ENCODE measurements around the gene FGF14. TPM values are rescaled to one million over a fixed set of nuclear protein-coding genes. Genes with fewer than 3 reads are reported as not detected.

Gene FGF14
- polyA plus RNA-seq, 1 donor (not counting 4 experiments of a cell fraction or from before 2014, with no cell fraction given): 0.09 TPM

GRCh38 chr13:101749584-101749983, 652.3 kb downstream of the FGF14 start:
- FAIRE-seq (no peak), DNase-seq (ENCODE audit: low read depth, low spot score) (no peak)
- Histone ChIP-seq H3K9ac (ENCODE audit: control insufficient read depth, extremely low read depth, insufficient read depth, low read length) (no peak overlapping the region), H3K27ac (ENCODE audit: control insufficient read depth, insufficient read depth, low read length) (no peak overlapping the region), H4K20me1 (ENCODE audit: control insufficient read depth, extremely low read depth, insufficient read depth, low read length) (no peaks in the 10 kb centered on the region), H3K36me3 (ENCODE audit: control insufficient read depth in 2 of 2, extremely low read depth in 1 of 2, insufficient read depth in 2 of 2, low read length in 2 of 2) (no peaks in the 10 kb centered on the region), H3K4me2 (ENCODE audit: control insufficient read depth, extremely low read depth, insufficient read depth, low read depth, low read length) (no peak overlapping the region), H3K27me3 (ENCODE audit: control insufficient read depth, extremely low read depth, insufficient read depth, low read length) (no peaks in the 10 kb centered on the region), H3K9me3 (ENCODE audit: control insufficient read depth, low read depth, low read length) (no peaks in the 10 kb centered on the region), H3K79me2 (ENCODE audit: control insufficient read depth, insufficient read depth, low read length) (no peaks in the 10 kb centered on the region), H3K4me1 (ENCODE audit: control insufficient read depth, extremely low read depth, insufficient read depth, low read length) (no peaks in the 10 kb centered on the region), H3K4me3 (ENCODE audit: control insufficient read depth in 2 of 3, extremely low read depth in 1 of 3, insufficient read depth in 2 of 3, low read depth in 1 of 3, low read length in 3 of 3) (no peak overlapping the region), H2AFZ (ENCODE audit: control insufficient read depth, low read length) (no peak overlapping the region), H3K9me1 (ENCODE audit: control insufficient read depth, extremely low read depth, insufficient read depth, low read length) (no peaks in the 10 kb centered on the region)
- dilution Hi-C loops (cut with MboI; ENCODE audit: extremely low pct_ligation_motif_present, low sequenced_read_pairs): no loop called here
- TF ChIP-seq EZH2 (IDR thresholded peaks at IDR 0.05; ENCODE audit: low read length) (no peak), CTCF (optimal IDR thresholded peaks at IDR 0.05 in 1 of 3, IDR thresholded peaks at IDR 0.05 in 1 of 3, conservative IDR thresholded peaks at IDR 0.05 in 1 of 3; ENCODE audit: extremely low read depth in 1 of 3, insufficient read depth in 2 of 3, low read length in 3 of 3) (no peak)

DNA sequence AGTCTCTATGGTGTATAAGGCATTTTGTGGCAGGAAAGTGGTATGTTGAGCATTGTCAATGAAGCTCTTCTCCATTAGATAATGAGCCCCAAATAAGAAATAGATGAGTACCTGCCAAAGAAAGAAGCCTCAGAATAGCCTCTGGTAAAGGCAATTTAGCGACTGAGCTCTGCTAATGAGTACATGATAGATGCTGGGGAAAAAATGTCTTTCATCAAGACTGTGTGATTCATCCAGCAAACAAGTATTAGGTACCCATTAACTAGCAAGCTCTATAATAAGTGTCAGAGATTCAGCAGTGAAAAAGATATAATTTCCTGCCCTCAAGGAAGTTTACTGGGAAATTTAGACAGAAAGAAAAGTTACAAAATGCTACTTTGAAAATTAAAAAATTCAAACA, 654.8 kb downstream of the FGF14 start:
- no peaks in the 10 kb centered on the region for H4K20me1 ChIP-seq (ENCODE audit: control insufficient read depth, extremely low read depth, insufficient read depth, low read length)
- TF ChIP-seq CTCF (optimal IDR thresholded peaks at IDR 0.05 in 1 of 3, IDR thresholded peaks at IDR 0.05 in 1 of 3, conservative IDR thresholded peaks at IDR 0.05 in 1 of 3; ENCODE audit: extremely low read depth in 1 of 3, insufficient read depth in 2 of 3, low read length in 3 of 3) (no peak), EZH2 (IDR thresholded peaks at IDR 0.05; ENCODE audit: low read length) (no peak)
- no peak overlapping the region for H2AFZ ChIP-seq (ENCODE audit: control insufficient read depth, low read length)
- no peak overlapping the region for H3K9ac ChIP-seq (ENCODE audit: control insufficient read depth, extremely low read depth, insufficient read depth, low read length)
- DNase-seq (ENCODE audit: low read depth, low spot score) (no peak), FAIRE-seq (no peak)
- no peaks in the 10 kb centered on the region for H3K4me1 ChIP-seq (ENCODE audit: control insufficient read depth, extremely low read depth, insufficient read depth, low read length)
- H3K27me3 ChIP-seq (ENCODE audit: control insufficient read depth, extremely low read depth, insufficient read depth, low read length): no peaks in the 10 kb centered on the region
- H3K9me3 ChIP-seq (ENCODE audit: control insufficient read depth, low read depth, low read length): no peaks in the 10 kb centered on the region
- H3K9me1 ChIP-seq (ENCODE audit: control insufficient read depth, extremely low read depth, insufficient read depth, low read length): no peaks in the 10 kb centered on the region
- no peak overlapping the region for H3K4me3 ChIP-seq (ENCODE audit: control insufficient read depth in 2 of 3, extremely low read depth in 1 of 3, insufficient read depth in 2 of 3, low read depth in 1 of 3, low read length in 3 of 3)
- H3K36me3 ChIP-seq (ENCODE audit: control insufficient read depth in 2 of 2, extremely low read depth in 1 of 2, insufficient read depth in 2 of 2, low read length in 2 of 2): no peaks in the 10 kb centered on the region
- H3K27ac ChIP-seq (ENCODE audit: control insufficient read depth, insufficient read depth, low read length): no peak overlapping the region
- no peaks in the 10 kb centered on the region for H3K79me2 ChIP-seq (ENCODE audit: control insufficient read depth, insufficient read depth, low read length)
- dilution Hi-C loops (cut with MboI; ENCODE audit: extremely low pct_ligation_motif_present, low sequenced_read_pairs): no loop called here
- H3K4me2 ChIP-seq (ENCODE audit: control insufficient read depth, extremely low read depth, insufficient read depth, low read depth, low read length): no peak overlapping the region

All from keratinocyte (primary cell).